ENCODE measurements around the gene TBC1D22B.

Gene TBC1D22B

GRCh38 chr6:37321101-37321500 lies 63.5 kb downstream of the TBC1D22B start:
- Histone ChIP-seq H3K4me1 (ENCODE audit: control insufficient read depth, low read length) (no peaks in the 10 kb centered on the region), H3K36me3 (ENCODE audit: control insufficient read depth, low read length) (peaks cover 14% of the 10 kb centered on the region; the same call in 1 of the 2 replicates), H3K27ac (ENCODE audit: low read depth, low read length) (no peak overlapping the region), H3K9me3 (ENCODE audit: control insufficient read depth, insufficient read depth, low read length) (no peaks in the 10 kb centered on the region), H3K4me2 (ENCODE audit: low read length) (no peak overlapping the region), H3K27me3 (ENCODE audit: control insufficient read depth, low read length) (no peaks in the 10 kb centered on the region), H3K4me3 (ENCODE audit: low read length) (no peak overlapping the region), H3K79me2 (ENCODE audit: control insufficient read depth, low read length) (no peaks in the 10 kb centered on the region), H3K9me2 (replicated peaks; ENCODE audit: control insufficient read depth, low read length) (no peaks in the 10 kb centered on the region), H3F3A (ENCODE audit: control insufficient read depth, insufficient read depth) (no peaks in the 10 kb centered on the region), H4K20me1 (ENCODE audit: control insufficient read depth, insufficient read depth, low read depth, low read length) (no peaks in the 10 kb centered on the region)
- TF ChIP-seq EZH2phosphoT487 (IDR thresholded peaks at IDR 0.05; ENCODE audit: borderline replicate concordance, low read length) (no peak), CTCF (IDR thresholded peaks at IDR 0.05; ENCODE audit: low read depth, low read length, poor library complexity, severe bottlenecking) (no peak)

GRCh38 chr6:37321516-37322415 lies 64.2 kb downstream of the TBC1D22B start:
- H3K4me1 ChIP-seq (ENCODE audit: control insufficient read depth, low read length), result no peaks in the 10 kb centered on the region
- H3K9me2 ChIP-seq (replicated peaks; ENCODE audit: control insufficient read depth, low read length), result no peaks in the 10 kb centered on the region
- no peaks in the 10 kb centered on the region for H3F3A ChIP-seq (ENCODE audit: control insufficient read depth, insufficient read depth)
- TF ChIP-seq EZH2phosphoT487 (IDR thresholded peaks at IDR 0.05; ENCODE audit: borderline replicate concordance, low read length), result no peak
- TF ChIP-seq CTCF (IDR thresholded peaks at IDR 0.05; ENCODE audit: low read depth, low read length, poor library complexity, severe bottlenecking), result no peak
- H3K4me3 ChIP-seq (ENCODE audit: low read length), result no peak overlapping the region
- H3K79me2 ChIP-seq (ENCODE audit: control insufficient read depth, low read length), result no peaks in the 10 kb centered on the region
- H3K36me3 ChIP-seq (ENCODE audit: control insufficient read depth, low read length), result peaks cover 10% of the 10 kb centered on the region; the same call in 1 of the 2 replicates
- H3K27me3 ChIP-seq (ENCODE audit: control insufficient read depth, low read length), result no peaks in the 10 kb centered on the region
- H4K20me1 ChIP-seq (ENCODE audit: control insufficient read depth, insufficient read depth, low read depth, low read length), result no peaks in the 10 kb centered on the region
- no peak overlapping the region for H3K27ac ChIP-seq (ENCODE audit: low read depth, low read length)
- H3K4me2 ChIP-seq (ENCODE audit: low read length), result no peak overlapping the region
- H3K9me3 ChIP-seq (ENCODE audit: control insufficient read depth, insufficient read depth, low read length), result no peaks in the 10 kb centered on the region

- Histone ChIP-seq H3K36me3 (ENCODE audit: control insufficient read depth, low read length) (peaks cover 3% of the 10 kb centered on the region; the same call in 1 of the 2 replicates), H3K27me3 (ENCODE audit: control insufficient read depth, low read length) (no peaks in the 10 kb centered on the region), H3K4me1 (ENCODE audit: control insufficient read depth, low read length) (no peaks in the 10 kb centered on the region), H3F3A (ENCODE audit: control insufficient read depth, insufficient read depth) (no peaks in the 10 kb centered on the region), H3K4me2 (ENCODE audit: low read length) (no peak overlapping the region), H3K4me3 (ENCODE audit: low read length) (no peak overlapping the region), H3K9me3 (ENCODE audit: control insufficient read depth, insufficient read depth, low read length) (no peaks in the 10 kb centered on the region), H3K79me2 (ENCODE audit: control insufficient read depth, low read length) (no peaks in the 10 kb centered on the region), H3K9me2 (replicated peaks; ENCODE audit: control insufficient read depth, low read length) (no peaks in the 10 kb centered on the region), H4K20me1 (ENCODE audit: control insufficient read depth, insufficient read depth, low read depth, low read length) (no peaks in the 10 kb centered on the region), H3K27ac (ENCODE audit: low read depth, low read length) (no peak overlapping the region)
- TF ChIP-seq CTCF (IDR thresholded peaks at IDR 0.05; ENCODE audit: low read depth, low read length, poor library complexity, severe bottlenecking) (no peak), EZH2phosphoT487 (IDR thresholded peaks at IDR 0.05; ENCODE audit: borderline replicate concordance, low read length) (no peak)
These were observed 66.0 kb downstream of the TBC1D22B start for GRCh38 chr6:37323580-37323979.

Measured in DOHH2 (cell line).